Neuronal stem cell (in vitro differentiated cells): Measurements from ENCODE around the gene FOXN3.

Experiments
- DNase-seq: peaks from one replicate; pipeline ENCODE4 v3.0.0-alpha.2; 2013; ENCODE audit warnings: low spot score
- H2AFZ ChIP-seq: one replicate; pipeline ENCODE4 v1.6.1; 2013; ENCODE audit warnings: mild to moderate bottlenecking, low read length, inconsistent platforms
- H2AK5ac ChIP-seq: 2 replicates; pipeline ENCODE4 v1.6.1; 2013; ENCODE audit warnings: low read depth, mild to moderate bottlenecking, inconsistent platforms, low read length, moderate library complexity, mixed read lengths
- H2BK120ac ChIP-seq: 2 replicates; pipeline ENCODE4 v1.6.1; 2013; ENCODE audit warnings: low read depth, mild to moderate bottlenecking, inconsistent platforms, low read length, moderate library complexity, mixed read lengths
- H2BK12ac ChIP-seq: one replicate; pipeline ENCODE4 v1.6.1; 2013; ENCODE audit warnings: low read length, inconsistent platforms
- H2BK15ac ChIP-seq: 2 replicates; pipeline ENCODE4 v1.6.1; 2013; ENCODE audit warnings: mild to moderate bottlenecking, low read length, inconsistent platforms, mixed read lengths
- H2BK5ac ChIP-seq: one replicate; pipeline ENCODE4 v1.6.1; 2013; ENCODE audit warnings: inconsistent platforms, mild to moderate bottlenecking, low read length, moderate library complexity
- H3K14ac ChIP-seq: one replicate; pipeline ENCODE4 v1.6.1; 2013; ENCODE audit warnings: low read length, inconsistent platforms
- H3K18ac ChIP-seq: 2 replicates; pipeline ENCODE4 v1.6.1; 2013; ENCODE audit warnings: low read length, inconsistent platforms
- H3K23ac ChIP-seq: 2 replicates; pipeline ENCODE4 v1.6.1; 2013; ENCODE audit warnings: low read depth, mild to moderate bottlenecking, mixed read lengths, low read length, inconsistent platforms; ENCODE audit not compliant: poor library complexity
- H3K27ac ChIP-seq: replicated peaks from 3 replicates; pipeline ENCODE4 v1.5.1; 2013; ENCODE audit warnings: low read length, inconsistent platforms
- H3K27me3 ChIP-seq, 3 experiments: 2 replicates each; pipeline ENCODE4 v1.6.1; 2013; ENCODE audit warnings: low read length in 3 of 3, mild to moderate bottlenecking in 2 of 3, inconsistent platforms in 1 of 3, low read depth in 1 of 3, mixed read lengths in 1 of 3, moderate library complexity in 1 of 3; ENCODE audit not compliant: control insufficient read depth in 3 of 3, insufficient read depth in 3 of 3
- H3K36me3 ChIP-seq, 2 donors: replicated peaks in 1 of 2; 2 replicates each; pipeline ENCODE4 v1.6.1; 2013; ENCODE audit warnings: low read length in 2 of 2; ENCODE audit not compliant: control insufficient read depth in 2 of 2, insufficient read depth in 2 of 2
- H3K4ac ChIP-seq: 2 replicates; pipeline ENCODE4 v1.6.1; 2013; ENCODE audit warnings: inconsistent platforms, mild to moderate bottlenecking, low read length, moderate library complexity
- H3K4me1 ChIP-seq, 2 donors: 1 replicate in 1 of 2; 2 replicates in 1 of 2; pipeline ENCODE4 v1.6.1; 2013; ENCODE audit warnings: low read length in 2 of 2, low read depth in 1 of 2; ENCODE audit not compliant: control insufficient read depth in 2 of 2, insufficient read depth in 1 of 2
- H3K4me2 ChIP-seq: one replicate; pipeline ENCODE4 v1.6.1; 2013; ENCODE audit warnings: mild to moderate bottlenecking, low read length, inconsistent platforms; ENCODE audit not compliant: insufficient read depth, poor library complexity, severe bottlenecking
- H3K4me3 ChIP-seq, 2 donors: 2 replicates each; pipeline ENCODE4 v1.5.1; 2013; ENCODE audit warnings: low read length in 2 of 2, mild to moderate bottlenecking in 2 of 2, inconsistent platforms in 1 of 2, moderate library complexity in 1 of 2
- H3K79me1 ChIP-seq: one replicate; pipeline ENCODE4 v1.6.1; 2013; ENCODE audit warnings: low read depth, mild to moderate bottlenecking, inconsistent platforms, low read length, moderate library complexity
- H3K9ac ChIP-seq: one replicate; pipeline ENCODE4 v1.6.1; 2013; ENCODE audit warnings: mild to moderate bottlenecking, low read depth, low read length, inconsistent platforms; ENCODE audit not compliant: poor library complexity
- H3K9me3 ChIP-seq, 2 donors: replicated peaks in 1 of 2; 2 replicates each; pipeline versions ENCODE3 to v1.6.1; 2013; ENCODE audit warnings: low read length in 2 of 2, mild to moderate bottlenecking in 2 of 2, inconsistent platforms in 1 of 2, low read depth in 1 of 2, mixed read lengths in 1 of 2, moderate library complexity in 1 of 2; ENCODE audit not compliant: control insufficient read depth in 2 of 2, insufficient read depth in 1 of 2
- H4K8ac ChIP-seq: one replicate; pipeline ENCODE4 v1.6.1; 2013; ENCODE audit warnings: low read depth, mild to moderate bottlenecking, inconsistent platforms, low read length, moderate library complexity
- H4K91ac ChIP-seq: one replicate; pipeline ENCODE4 v1.6.1; 2013; ENCODE audit warnings: low read length, low read depth, mild to moderate bottlenecking, inconsistent platforms; ENCODE audit not compliant: poor library complexity
- WGBS, 2 donors: extraction: QIAGEN DNeasy Blood & Tissue Kit; methylation state at CpG; one replicate each; pipeline ENCODE4 v1.1.7; 2013; ENCODE audit warnings: missing lambda C conversion rate in 2 of 2, mixed read lengths in 1 of 2; ENCODE audit not compliant: insufficient read length in 2 of 2, insufficient replicate concordance in 1 of 2; ENCODE audit errors: extremely low coverage in 2 of 2; 5-methylcytosine and 5-hydroxymethylcytosine counted together

Gene FOXN3

DNA sequence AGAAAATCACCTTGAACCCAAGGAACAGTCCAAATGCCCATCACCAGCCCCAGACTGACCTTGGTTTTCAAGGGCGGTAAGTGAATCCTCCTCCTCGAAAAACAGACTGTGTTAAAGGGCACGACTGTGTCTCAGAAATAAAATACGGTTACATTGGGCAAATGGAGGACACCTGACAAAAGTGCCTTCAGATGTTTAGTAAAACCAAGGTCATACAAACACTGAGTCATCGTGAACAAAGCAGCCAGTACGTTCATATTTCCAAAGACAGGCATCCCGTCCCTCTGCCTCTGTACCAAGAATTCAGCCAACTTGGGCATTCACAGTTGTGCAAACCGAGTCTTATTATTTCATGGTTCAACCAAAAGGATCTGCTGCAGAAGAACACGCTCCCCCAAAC lies 25.9 kb downstream of the FOXN3 start:
- Histone ChIP-seq H2BK12ac (no peak overlapping the region), H3K27me3 (no peaks in the 10 kb centered on the region), H2BK5ac (no peak overlapping the region), H3K9me3 (no peaks in the 10 kb centered on the region), H2AFZ (no peak overlapping the region), H4K8ac (no peak overlapping the region), H3K18ac (no peak overlapping the region), H3K4me1 (peaks cover 2 to 9% of the 10 kb centered on the region in 2 donors), H3K79me1 (no peaks in the 10 kb centered on the region), H3K4me2 (no peak overlapping the region), H2AK5ac (no peak overlapping the region), H3K4ac (no peak overlapping the region), H3K4me3 (no peak overlapping the region), H3K27ac (no peak overlapping the region), H3K23ac (no peak overlapping the region), H2BK120ac (no peak overlapping the region), H4K91ac (no peak overlapping the region), H3K36me3 (peaks cover 0 to 4% of the 10 kb centered on the region in 2 donors), H3K9ac (no peak overlapping the region), H3K14ac (no peak overlapping the region), H2BK15ac (no peak overlapping the region)
- no CpG with 5 or more reads among the region's 9 CpGs for WGBS, 2 donors
- DNase-seq: no peak

DNA sequence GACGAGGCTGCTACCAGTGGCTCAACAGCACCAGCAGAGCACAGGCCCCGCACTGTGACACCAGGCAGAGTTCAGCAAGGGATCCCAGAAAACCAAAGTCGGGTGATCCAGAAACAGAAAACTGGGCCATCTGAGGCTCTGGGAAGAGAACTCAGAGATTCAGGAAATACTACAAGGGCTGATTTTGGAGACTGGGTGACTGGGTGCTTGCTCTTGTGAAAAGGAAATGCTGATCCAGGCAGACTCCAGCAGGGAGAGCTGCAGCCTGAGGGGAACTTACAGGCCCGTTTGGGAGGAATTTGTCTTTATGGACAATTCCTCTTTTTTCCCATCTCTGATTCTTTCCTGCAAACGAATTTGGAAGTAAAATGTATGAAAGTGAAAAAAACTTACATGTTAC lies 28.2 kb downstream of the FOXN3 start:
- no peak overlapping the region for H4K91ac ChIP-seq
- H3K4me2 ChIP-seq: no peak overlapping the region
- H3K9ac ChIP-seq: no peak overlapping the region
- no peak overlapping the region for H3K27ac ChIP-seq
- no peak overlapping the region for H3K23ac ChIP-seq
- no peaks in the 10 kb centered on the region for H3K79me1 ChIP-seq
- no peak for DNase-seq
- WGBS, 2 donors: no CpG with 5 or more reads among the region's 5 CpGs
- H3K4me3 ChIP-seq: no peak overlapping the region
- no peak overlapping the region for H3K18ac ChIP-seq
- no peak overlapping the region for H2AFZ ChIP-seq
- H2BK15ac ChIP-seq: no peak overlapping the region
- no peaks in the 10 kb centered on the region for H3K4me1 ChIP-seq
- peaks cover 0 to 8% of the 10 kb centered on the region in 2 donors for H3K36me3 ChIP-seq
- H2AK5ac ChIP-seq: no peak overlapping the region
- H2BK12ac ChIP-seq: no peak overlapping the region
- no peak overlapping the region for H4K8ac ChIP-seq
- no peaks in the 10 kb centered on the region for H3K27me3 ChIP-seq
- no peak overlapping the region for H3K4ac ChIP-seq
- no peaks in the 10 kb centered on the region for H3K9me3 ChIP-seq
- no peak overlapping the region for H2BK120ac ChIP-seq
- no peak overlapping the region for H2BK5ac ChIP-seq
- H3K14ac ChIP-seq: no peak overlapping the region

DNA sequence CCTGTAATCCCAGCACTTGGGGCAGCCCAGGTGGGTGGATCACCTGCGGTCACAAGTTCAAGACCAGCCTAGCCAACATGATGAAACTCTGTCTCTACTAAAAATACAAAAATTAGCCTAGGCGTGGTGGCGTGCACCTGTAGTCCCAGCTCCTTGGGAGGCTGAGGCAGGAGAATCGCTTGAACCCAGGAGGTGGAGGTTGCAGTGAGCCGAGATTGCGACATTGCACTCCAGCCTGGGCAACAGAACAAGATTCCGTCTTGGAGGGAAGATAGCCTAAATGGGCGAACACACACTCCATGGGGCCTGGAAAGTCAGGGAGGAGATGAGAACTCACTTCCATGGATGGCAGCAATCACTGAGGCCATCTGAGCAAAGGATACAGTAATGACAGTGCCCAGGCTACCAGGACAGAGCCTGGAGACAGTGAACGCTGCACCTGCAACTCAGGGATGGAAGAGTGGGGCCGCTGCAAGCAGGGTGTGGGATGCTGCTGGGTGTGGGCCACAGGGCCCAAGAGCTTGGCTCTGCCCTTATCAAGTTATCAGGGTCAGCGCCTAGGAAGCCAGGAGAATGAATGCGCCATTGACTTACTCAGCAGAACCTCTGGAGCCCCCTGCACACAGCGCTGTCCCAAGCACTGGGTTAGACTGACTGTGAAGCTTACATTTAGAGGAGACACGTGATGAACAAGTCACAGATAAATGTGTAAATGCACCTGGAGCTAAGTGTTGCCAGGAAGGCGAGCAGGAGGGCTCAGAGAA lies 28.9 kb downstream of the FOXN3 start:
- Histone ChIP-seq H3K27ac (no peak overlapping the region), H2BK15ac (no peak overlapping the region), H2BK12ac (no peak overlapping the region), H2BK120ac (no peak overlapping the region), H3K4me3 (no peak overlapping the region), H3K9me3 (no peaks in the 10 kb centered on the region), H3K23ac (no peak overlapping the region), H4K8ac (no peak overlapping the region), H3K18ac (no peak overlapping the region), H3K14ac (no peak overlapping the region), H2BK5ac (no peak overlapping the region), H2AK5ac (no peak overlapping the region), H3K9ac (no peak overlapping the region), H3K4me1 (no peaks in the 10 kb centered on the region), H4K91ac (no peak overlapping the region), H3K79me1 (peaks cover under 1% of the 10 kb centered on the region), H3K4ac (no peak overlapping the region), H3K27me3 (no peaks in the 10 kb centered on the region), H3K36me3 (peaks cover 0 to 8% of the 10 kb centered on the region in 2 donors), H2AFZ (no peak overlapping the region), H3K4me2 (no peak overlapping the region)
- DNase-seq: no peak
- no CpG with 5 or more reads among the region's 15 CpGs for WGBS, 2 donors

DNA sequence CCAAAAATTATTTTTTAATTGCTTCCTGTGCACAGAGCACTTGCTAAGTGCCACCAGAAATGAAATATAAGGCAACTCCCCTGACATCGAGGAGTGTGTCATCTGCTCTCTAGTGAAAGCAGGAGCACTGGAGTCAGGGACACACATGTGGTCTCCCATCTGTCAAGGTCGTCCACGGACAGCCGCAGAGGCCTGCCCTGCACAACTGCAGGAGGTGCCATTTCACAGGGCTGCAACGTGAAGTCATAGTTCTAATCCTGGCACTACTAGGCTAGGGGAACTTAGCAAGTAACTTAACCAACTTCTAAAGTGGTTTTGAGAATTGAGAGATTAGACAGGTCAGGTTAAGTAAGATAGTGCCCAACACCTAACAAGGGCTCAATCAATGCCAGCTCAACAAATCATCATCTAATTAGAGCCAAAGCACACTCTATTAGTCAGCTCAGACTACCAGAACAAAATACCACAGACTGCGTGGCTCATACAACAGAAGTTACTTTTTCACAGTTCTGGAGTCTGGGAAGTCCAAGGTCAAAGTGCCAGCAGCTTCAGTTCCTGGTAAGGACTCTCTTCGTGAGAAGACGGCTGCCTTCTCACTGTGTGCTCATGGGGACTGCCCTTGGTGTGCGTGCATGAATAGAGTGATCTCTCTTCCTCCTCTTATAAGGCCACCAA lies 30.7 kb downstream of the FOXN3 start:
- no peak overlapping the region for H2AFZ ChIP-seq
- H3K4me3 ChIP-seq: no peak overlapping the region
- DNase-seq: no peak
- no peak overlapping the region for H3K9ac ChIP-seq
- peaks cover 1% of the 10 kb centered on the region for H3K79me1 ChIP-seq
- no peak overlapping the region for H2AK5ac ChIP-seq
- H3K9me3 ChIP-seq: peaks cover 0 to 2% of the 10 kb centered on the region in 2 donors
- H3K23ac ChIP-seq: no peak overlapping the region
- no peaks in the 10 kb centered on the region for H3K4me1 ChIP-seq
- H3K27ac ChIP-seq: no peak overlapping the region
- no peak overlapping the region for H3K14ac ChIP-seq
- no peak overlapping the region for H4K8ac ChIP-seq
- H3K18ac ChIP-seq: no peak overlapping the region
- H2BK120ac ChIP-seq: no peak overlapping the region
- H3K36me3 ChIP-seq: peaks cover 0 to 8% of the 10 kb centered on the region in 2 donors
- no peak overlapping the region for H3K4ac ChIP-seq
- H4K91ac ChIP-seq: no peak overlapping the region
- H2BK12ac ChIP-seq: no peak overlapping the region
- no peaks in the 10 kb centered on the region for H3K27me3 ChIP-seq
- no peak overlapping the region for H2BK15ac ChIP-seq
- no peak overlapping the region for H2BK5ac ChIP-seq
- WGBS, 2 donors: no CpG with 5 or more reads among the region's 9 CpGs
- no peak overlapping the region for H3K4me2 ChIP-seq
